Camera-type eye (tissue), 1 donor: ENCODE data around the gene RIT2. TPM values are rescaled to one million over a fixed set of nuclear protein-coding genes. Genes with fewer than 3 reads are reported as not detected.

Experiments used
- total RNA-seq: library from RNA; depleted of rRNA; stranded (reverse); fragments of >200 nt; gene quantifications from one replicate; pipeline ENCODE4 v1.2.3, GENCODE V29; 2014

The RIT2 gene
- 0.38 TPM for total RNA-seq

DNA sequence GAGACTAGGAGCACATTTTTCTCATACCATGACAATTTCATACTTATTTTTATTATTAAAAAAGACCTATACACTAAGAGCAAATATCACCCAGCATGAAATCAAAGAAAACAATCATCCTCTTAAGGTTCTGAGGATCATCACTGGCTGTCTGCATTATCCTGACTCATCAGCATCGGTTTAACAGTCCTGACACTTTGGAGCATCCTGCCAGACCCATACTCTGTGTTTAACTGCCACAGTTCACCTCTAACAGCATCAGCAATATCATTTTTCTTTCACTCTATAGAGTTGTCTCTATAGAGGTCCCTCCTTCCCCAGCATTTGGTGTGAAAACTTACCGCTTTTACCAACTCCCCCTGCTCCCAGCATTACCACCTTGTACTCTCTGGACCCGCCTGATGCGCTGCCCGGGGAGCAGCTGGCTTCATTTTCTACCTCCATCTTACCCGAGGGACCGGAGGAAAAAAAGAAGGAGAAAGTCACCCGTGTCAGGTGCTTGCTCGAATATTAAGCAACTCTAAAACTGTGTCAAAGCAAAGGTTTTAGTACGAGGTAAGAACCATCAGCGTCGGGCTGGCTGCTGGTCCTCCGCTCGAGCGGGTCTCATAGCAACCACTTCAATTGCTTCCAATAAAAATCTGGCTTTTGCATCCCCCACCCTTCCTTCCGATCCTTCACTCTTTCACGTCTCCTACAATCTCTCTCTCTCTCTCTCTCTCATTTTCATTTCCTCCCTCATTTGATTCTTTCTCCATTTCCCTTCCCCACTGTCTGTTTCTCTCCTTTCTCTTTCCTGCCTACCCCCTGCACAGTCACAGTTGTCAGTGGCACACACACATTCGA, at the start of gene RIT2:
TSS of gene RIT2 (minus strand) at position 610 of the 846 bp plus-strand sequence.

Other genes with a start within 250 kb of the RIT2 start
- 68.5 TPM for gene SYT4, start 161.8 kb upstream of the RIT2 start, total RNA-seq